OCI-LY3 (cell line): ENCODE measurements around the gene DDX19B.

Source experiments
- H2AFZ ChIP-seq: fragments of 200-600, 300-600 bp; shearing (Covaris generic); 2 replicates; pipeline ENCODE4 v1.6.0; 2014; ENCODE audit warnings: antibody characterized with exemption, low read depth, low read length
- H3K27ac ChIP-seq: fragments of 200-600, 300-600 bp; sonication (generic); 2 replicates; pipeline ENCODE4 v1.5.1; 2014; ENCODE audit warnings: mild to moderate bottlenecking, low read length, moderate library complexity, mixed read lengths
- H3K27me3 ChIP-seq: fragments of 200-600, 300-600 bp; sonication (generic); 2 replicates; pipeline ENCODE4 v1.6.1; 2014; ENCODE audit warnings: low read depth, low read length, mixed read lengths
- H3K36me3 ChIP-seq: fragments of 200-600, 300-600 bp; sonication (generic); replicated peaks from 2 replicates; pipeline ENCODE3; 2014; ENCODE audit warnings: low read depth, low read length, mixed read lengths
- H3K4me1 ChIP-seq: fragments of 300-600, 200-600 bp; sonication (generic); 2 replicates; pipeline ENCODE4 v1.6.1; 2014; ENCODE audit warnings: low read length, mixed read lengths
- H3K4me2 ChIP-seq: fragments of 200-600, 300-600 bp; sonication (generic); 2 replicates; pipeline ENCODE4 v1.6.1; 2014; ENCODE audit warnings: low read length, mixed read lengths
- H3K4me3 ChIP-seq: fragments of 300-600, 200-600 bp; sonication (generic); 2 replicates; pipeline ENCODE4 v1.5.1; 2014; ENCODE audit warnings: antibody characterized with exemption, mild to moderate bottlenecking, low read length, moderate library complexity
- H3K79me2 ChIP-seq: fragments of 300-600, 200-600 bp; shearing (Covaris generic); 2 replicates; pipeline ENCODE4 v1.6.1; 2014; ENCODE audit warnings: mild to moderate bottlenecking, low read length, mixed read lengths
- H3K9ac ChIP-seq: fragments of 300-600, 200-600 bp; shearing (Covaris generic); 2 replicates; pipeline ENCODE4 v1.6.0; 2014; ENCODE audit warnings: mild to moderate bottlenecking, low read length, moderate library complexity
- H3K9me3 ChIP-seq: fragments of 200-600, 300-600 bp; shearing (Covaris generic); 2 replicates; pipeline ENCODE4 v1.6.1; 2014; ENCODE audit warnings: low read length, mixed read lengths; ENCODE audit not compliant: insufficient read depth
- H4K20me1 ChIP-seq: fragments of 200-600, 300-600 bp; sonication (generic); 2 replicates; pipeline ENCODE4 v1.6.1; 2016; ENCODE audit warnings: low read length, mixed read lengths; ENCODE audit not compliant: insufficient read depth
- CTCF ChIP-seq: fragments of 200-600, 300-600 bp; sonication (generic); IDR thresholded peaks from 2 replicates; pipeline ENCODE4 v1.5.1; 2014; ENCODE audit warnings: antibody characterized with exemption, low read length, low read depth
- EZH2phosphoT487 ChIP-seq: fragments of 200-600 bp; shearing (Covaris generic); IDR thresholded peaks from 2 replicates; pipeline ENCODE4 v1.6.1; 2018; ENCODE audit warnings: antibody characterized with exemption, mixed run types, low read depth

Gene DDX19B

GRCh38 chr16:70294385-70295025 is 4.5 kb upstream of the DDX19B start:
- no peak overlapping the region for H3K4me2 ChIP-seq
- no peak overlapping the region for H2AFZ ChIP-seq
- no peak overlapping the region for H3K9ac ChIP-seq
- H3K27me3 ChIP-seq, result no peaks in the 10 kb centered on the region
- no peaks in the 10 kb centered on the region for H3K36me3 ChIP-seq
- TF ChIP-seq CTCF (no peak), EZH2phosphoT487 (no peak)
- H3K79me2 ChIP-seq, result peaks cover 7% of the 10 kb centered on the region
- no peak overlapping the region for H3K4me3 ChIP-seq
- H3K27ac ChIP-seq, result no peak overlapping the region
- H4K20me1 ChIP-seq, result no peaks in the 10 kb centered on the region
- H3K4me1 ChIP-seq, result peaks cover 8% of the 10 kb centered on the region
- H3K9me3 ChIP-seq, result no peaks in the 10 kb centered on the region

GRCh38 chr16:70295634-70296033 is 3.4 kb upstream of the DDX19B start:
- Histone ChIP-seq H3K4me1 (peaks cover 10% of the 10 kb centered on the region), H4K20me1 (no peaks in the 10 kb centered on the region), H3K9ac (no peak overlapping the region), H3K27ac (no peak overlapping the region), H3K36me3 (peaks cover 3% of the 10 kb centered on the region), H3K4me2 (no peak overlapping the region), H2AFZ (no peak overlapping the region), H3K4me3 (no peak overlapping the region), H3K79me2 (peaks cover 18% of the 10 kb centered on the region), H3K9me3 (no peaks in the 10 kb centered on the region), H3K27me3 (no peaks in the 10 kb centered on the region)
- no peak for TF ChIP-seq CTCF
- no peak for TF ChIP-seq EZH2phosphoT487

- Histone ChIP-seq H3K4me2 (no peak overlapping the region), H3K4me3 (no peak overlapping the region), H3K27me3 (no peaks in the 10 kb centered on the region), H3K27ac (no peak overlapping the region), H2AFZ (no peak overlapping the region), H3K36me3 (peaks cover 12% of the 10 kb centered on the region), H4K20me1 (peaks cover 6% of the 10 kb centered on the region; the same call in 1 of the 2 replicates), H3K9ac (no peak overlapping the region), H3K9me3 (peaks cover 7% of the 10 kb centered on the region; the same call in 1 of the 2 replicates), H3K4me1 (peaks cover 18% of the 10 kb centered on the region), H3K79me2 (peaks cover 46% of the 10 kb centered on the region)
- TF ChIP-seq CTCF (no peak), EZH2phosphoT487 (no peak)
These were observed 2.1 kb downstream of the DDX19B start for GRCh38 chr16:70301121-70301520.

DNA sequence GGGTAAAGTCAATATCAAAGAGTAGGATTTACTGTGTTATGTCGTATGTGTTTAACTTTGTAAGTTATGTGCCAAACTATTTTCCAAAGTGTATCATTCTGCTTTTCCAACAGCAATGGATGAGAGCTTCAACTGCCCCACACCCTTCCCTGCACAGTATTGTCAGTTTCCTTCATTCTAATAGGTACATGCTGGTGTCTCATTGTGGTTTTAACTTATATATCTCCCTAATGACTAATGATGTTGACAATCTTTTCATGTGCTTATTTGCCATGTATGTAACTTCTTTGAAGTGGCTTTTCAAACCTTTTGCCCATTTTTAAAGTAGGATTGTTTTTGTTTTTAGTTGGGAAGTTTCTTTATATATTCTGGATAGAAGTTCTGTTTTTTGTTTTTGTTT is 3.8 kb downstream of the DDX19B start:
- no peak overlapping the region for H3K4me3 ChIP-seq
- no peaks in the 10 kb centered on the region for H3K27me3 ChIP-seq
- H3K4me2 ChIP-seq, result no peak overlapping the region
- peaks cover 6% of the 10 kb centered on the region; the same call in 1 of the 2 replicates for H4K20me1 ChIP-seq
- no peak overlapping the region for H3K9ac ChIP-seq
- H3K27ac ChIP-seq, result no peak overlapping the region
- H3K79me2 ChIP-seq, result peaks cover 52% of the 10 kb centered on the region
- H3K4me1 ChIP-seq, result peaks cover 18% of the 10 kb centered on the region
- peaks cover 7% of the 10 kb centered on the region; the same call in 1 of the 2 replicates for H3K9me3 ChIP-seq
- no peak for TF ChIP-seq EZH2phosphoT487
- no peak overlapping the region for H2AFZ ChIP-seq
- peaks cover 12% of the 10 kb centered on the region for H3K36me3 ChIP-seq
